Measurements from ENCODE around the gene SPOCK1.

- TF ChIP-seq SIN3A (IDR thresholded peaks at IDR 0.05; ENCODE audit: borderline replicate concordance, insufficient read depth, low read length) (no peak), POLR2AphosphoS5 (IDR thresholded peaks at IDR 0.05; ENCODE audit: low read depth, low read length) (no peak), TAF1 (IDR thresholded peaks at IDR 0.05; ENCODE audit: borderline replicate concordance, insufficient read depth, low read length) (no peak), FOXP2 (optimal IDR thresholded peaks at IDR 0.05; ENCODE audit: borderline replicate concordance, extremely low read depth, extremely low read length, insufficient read depth) (no peak)
- TF ChIP-seq, protein P1, sequence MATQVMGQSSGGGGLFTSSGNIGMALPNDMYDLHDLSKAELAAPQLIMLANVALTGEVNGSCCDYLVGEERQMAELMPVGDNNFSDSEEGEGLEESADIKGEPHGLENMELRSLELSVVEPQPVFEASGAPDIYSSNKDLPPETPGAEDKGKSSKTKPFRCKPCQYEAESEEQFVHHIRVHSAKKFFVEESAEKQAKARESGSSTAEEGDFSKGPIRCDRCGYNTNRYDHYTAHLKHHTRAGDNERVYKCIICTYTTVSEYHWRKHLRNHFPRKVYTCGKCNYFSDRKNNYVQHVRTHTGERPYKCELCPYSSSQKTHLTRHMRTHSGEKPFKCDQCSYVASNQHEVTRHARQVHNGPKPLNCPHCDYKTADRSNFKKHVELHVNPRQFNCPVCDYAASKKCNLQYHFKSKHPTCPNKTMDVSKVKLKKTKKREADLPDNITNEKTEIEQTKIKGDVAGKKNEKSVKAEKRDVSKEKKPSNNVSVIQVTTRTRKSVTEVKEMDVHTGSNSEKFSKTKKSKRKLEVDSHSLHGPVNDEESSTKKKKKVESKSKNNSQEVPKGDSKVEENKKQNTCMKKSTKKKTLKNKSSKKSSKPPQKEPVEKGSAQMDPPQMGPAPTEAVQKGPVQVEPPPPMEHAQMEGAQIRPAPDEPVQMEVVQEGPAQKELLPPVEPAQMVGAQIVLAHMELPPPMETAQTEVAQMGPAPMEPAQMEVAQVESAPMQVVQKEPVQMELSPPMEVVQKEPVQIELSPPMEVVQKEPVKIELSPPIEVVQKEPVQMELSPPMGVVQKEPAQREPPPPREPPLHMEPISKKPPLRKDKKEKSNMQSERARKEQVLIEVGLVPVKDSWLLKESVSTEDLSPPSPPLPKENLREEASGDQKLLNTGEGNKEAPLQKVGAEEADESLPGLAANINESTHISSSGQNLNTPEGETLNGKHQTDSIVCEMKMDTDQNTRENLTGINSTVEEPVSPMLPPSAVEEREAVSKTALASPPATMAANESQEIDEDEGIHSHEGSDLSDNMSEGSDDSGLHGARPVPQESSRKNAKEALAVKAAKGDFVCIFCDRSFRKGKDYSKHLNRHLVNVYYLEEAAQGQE (IDR thresholded peaks at IDR 0.05; ENCODE audit: insufficient read depth in 1 of 2, low read depth in 2 of 2, low read length in 2 of 2), result no peak
Observed at GRCh38 chr5:137466889-137467288, 32.2 kb downstream of the SPOCK1 start.
